Measurements from ENCODE around the gene TRHDE.

GRCh38 chr12:72549184-72549583 lies 277.0 kb downstream of the TRHDE start:
- TF ChIP-seq, protein P1, sequence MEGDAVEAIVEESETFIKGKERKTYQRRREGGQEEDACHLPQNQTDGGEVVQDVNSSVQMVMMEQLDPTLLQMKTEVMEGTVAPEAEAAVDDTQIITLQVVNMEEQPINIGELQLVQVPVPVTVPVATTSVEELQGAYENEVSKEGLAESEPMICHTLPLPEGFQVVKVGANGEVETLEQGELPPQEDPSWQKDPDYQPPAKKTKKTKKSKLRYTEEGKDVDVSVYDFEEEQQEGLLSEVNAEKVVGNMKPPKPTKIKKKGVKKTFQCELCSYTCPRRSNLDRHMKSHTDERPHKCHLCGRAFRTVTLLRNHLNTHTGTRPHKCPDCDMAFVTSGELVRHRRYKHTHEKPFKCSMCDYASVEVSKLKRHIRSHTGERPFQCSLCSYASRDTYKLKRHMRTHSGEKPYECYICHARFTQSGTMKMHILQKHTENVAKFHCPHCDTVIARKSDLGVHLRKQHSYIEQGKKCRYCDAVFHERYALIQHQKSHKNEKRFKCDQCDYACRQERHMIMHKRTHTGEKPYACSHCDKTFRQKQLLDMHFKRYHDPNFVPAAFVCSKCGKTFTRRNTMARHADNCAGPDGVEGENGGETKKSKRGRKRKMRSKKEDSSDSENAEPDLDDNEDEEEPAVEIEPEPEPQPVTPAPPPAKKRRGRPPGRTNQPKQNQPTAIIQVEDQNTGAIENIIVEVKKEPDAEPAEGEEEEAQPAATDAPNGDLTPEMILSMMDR (IDR thresholded peaks at IDR 0.05; ENCODE audit: insufficient read depth, low read length) = no peak
- no peak for TF ChIP-seq REST (IDR thresholded peaks at IDR 0.05; ENCODE audit: insufficient replicate concordance, low read depth)

All from HL-60 (cell line).